GM15510 (cell line): ENCODE results near the gene ABHD13.

Source experiments
- POLR2A ChIP-seq: IDR thresholded peaks from 3 replicates; pipeline ENCODE4 v1.6.1; 2011; ENCODE audit warnings: borderline replicate concordance; ENCODE audit not compliant: insufficient read length; ENCODE audit errors: extremely low read depth

The ABHD13 gene

GRCh38 chr13:108213946-108214345 lies 4.2 kb upstream of the ABHD13 start:
- no peak for TF ChIP-seq POLR2A

GRCh38 chr13:108214441-108215271 lies 3.5 kb upstream of the ABHD13 start:
- TF ChIP-seq POLR2A = no peak

GRCh38 chr13:108215436-108215835 lies 2.8 kb upstream of the ABHD13 start, which contains the start of gene LIG4:
TSS of gene LIG4 (minus strand) at chr13:108215536. CDS start at chr13:108211268, 4,268 bp downstream.
- peak; percentile 61 for TF ChIP-seq POLR2A

GRCh38 chr13:108220041-108220440 lies 1.8 kb downstream of the ABHD13 start:
- no peak for TF ChIP-seq POLR2A

- TF ChIP-seq POLR2A = no peak
Measured at GRCh38 chr13:108223687-108224503, 5.7 kb downstream of the ABHD13 start.

GRCh38 chr13:108225440-108225839 lies 7.2 kb downstream of the ABHD13 start:
- no peak for TF ChIP-seq POLR2A

- no peak for TF ChIP-seq POLR2A
Measured at GRCh38 chr13:108226184-108226583, 8.0 kb downstream of the ABHD13 start.

GRCh38 chr13:108227651-108228272 lies 9.6 kb downstream of the ABHD13 start:
- TF ChIP-seq POLR2A = no peak

GRCh38 chr13:108230377-108230776 lies 12.2 kb downstream of the ABHD13 start:
- no peak for TF ChIP-seq POLR2A

- no peak for TF ChIP-seq POLR2A
Measured at GRCh38 chr13:108249150-108249549, 31.0 kb downstream of the ABHD13 start.

GRCh38 chr13:108257248-108257647 lies 39.1 kb downstream of the ABHD13 start:
- no peak for TF ChIP-seq POLR2A

GRCh38 chr13:108263621-108264355 lies 45.6 kb downstream of the ABHD13 start:
- no peak for TF ChIP-seq POLR2A

- no peak for TF ChIP-seq POLR2A
Measured at GRCh38 chr13:108266321-108266990, 48.3 kb downstream of the ABHD13 start.

- no peak for TF ChIP-seq POLR2A
Measured at GRCh38 chr13:108267347-108267746, 49.2 kb downstream of the ABHD13 start.
